ENCODE measurements around the gene DDR2.

DNA sequence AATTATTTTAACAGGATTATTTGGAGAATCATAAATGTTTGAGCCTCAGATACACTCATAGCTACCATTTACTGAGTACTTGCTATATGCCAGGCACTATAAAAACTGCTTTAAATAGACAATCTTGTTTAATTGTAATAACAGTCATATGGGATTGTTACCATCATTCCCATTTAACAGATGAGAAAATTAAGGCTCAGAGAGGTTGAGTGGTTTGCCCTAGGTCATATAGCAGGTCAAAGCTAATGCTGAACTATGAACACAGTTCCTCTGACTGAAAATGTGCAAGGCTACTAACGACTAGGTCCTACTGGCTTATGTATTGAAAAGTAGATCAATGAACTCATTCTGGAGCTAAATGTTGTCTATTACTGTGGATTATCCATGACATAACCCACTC is 63.4 kb downstream of the DDR2 start:
- TF ChIP-seq, protein P1, sequence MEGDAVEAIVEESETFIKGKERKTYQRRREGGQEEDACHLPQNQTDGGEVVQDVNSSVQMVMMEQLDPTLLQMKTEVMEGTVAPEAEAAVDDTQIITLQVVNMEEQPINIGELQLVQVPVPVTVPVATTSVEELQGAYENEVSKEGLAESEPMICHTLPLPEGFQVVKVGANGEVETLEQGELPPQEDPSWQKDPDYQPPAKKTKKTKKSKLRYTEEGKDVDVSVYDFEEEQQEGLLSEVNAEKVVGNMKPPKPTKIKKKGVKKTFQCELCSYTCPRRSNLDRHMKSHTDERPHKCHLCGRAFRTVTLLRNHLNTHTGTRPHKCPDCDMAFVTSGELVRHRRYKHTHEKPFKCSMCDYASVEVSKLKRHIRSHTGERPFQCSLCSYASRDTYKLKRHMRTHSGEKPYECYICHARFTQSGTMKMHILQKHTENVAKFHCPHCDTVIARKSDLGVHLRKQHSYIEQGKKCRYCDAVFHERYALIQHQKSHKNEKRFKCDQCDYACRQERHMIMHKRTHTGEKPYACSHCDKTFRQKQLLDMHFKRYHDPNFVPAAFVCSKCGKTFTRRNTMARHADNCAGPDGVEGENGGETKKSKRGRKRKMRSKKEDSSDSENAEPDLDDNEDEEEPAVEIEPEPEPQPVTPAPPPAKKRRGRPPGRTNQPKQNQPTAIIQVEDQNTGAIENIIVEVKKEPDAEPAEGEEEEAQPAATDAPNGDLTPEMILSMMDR (IDR thresholded peaks at IDR 0.05), result no peak
- no peak for TF ChIP-seq POLR2A (IDR thresholded peaks at IDR 0.05)
